HG02642 (cell line): ENCODE measurements around the gene MYL4.
"Not testable (repeated sequence)": the region's sequence is repeated elsewhere in the genome, so short reads cannot be mapped to it uniquely, and the experiment has no call there.

Experiments
- ATAC-seq: cut with Tn5 transposase; IDR thresholded peaks from one replicate; pipeline ENCODE4 v1.9.1; 2021; ENCODE audit warnings: mild to moderate bottlenecking; ENCODE audit not compliant: unreplicated experiment, poor library complexity

MYL4 gene

GRCh38 chr17:47192554-47192953 is 16.6 kb upstream of the MYL4 start:
- no peak for ATAC-seq

DNA sequence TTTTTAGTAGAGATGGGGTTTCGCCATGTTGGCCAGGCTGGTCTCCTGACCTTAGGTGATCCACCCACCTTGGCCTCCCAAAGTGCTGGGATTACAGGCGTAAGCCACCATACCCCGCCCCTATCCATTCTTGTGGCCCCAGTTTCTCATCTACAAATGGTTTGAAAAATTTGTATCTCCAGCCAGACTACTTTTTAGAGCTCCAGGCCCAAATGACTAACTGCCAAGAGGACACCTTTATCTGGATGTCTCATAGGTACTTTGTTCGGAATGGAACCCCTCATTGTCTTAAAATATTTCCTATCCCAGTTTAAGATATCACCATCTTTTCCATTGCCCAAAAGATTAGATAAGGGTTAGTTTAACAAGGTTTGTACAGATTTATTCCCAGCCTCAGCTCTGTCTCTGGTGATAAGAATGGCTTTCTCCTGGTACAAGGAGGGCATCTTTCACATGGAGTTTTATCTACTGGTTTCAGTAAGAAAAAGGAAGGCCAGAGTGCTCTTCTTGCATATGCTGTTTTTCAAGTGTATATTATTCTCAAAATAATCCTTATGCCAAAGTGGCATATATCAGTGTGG is 15.1 kb upstream of the MYL4 start:
- ATAC-seq = no peak

DNA sequence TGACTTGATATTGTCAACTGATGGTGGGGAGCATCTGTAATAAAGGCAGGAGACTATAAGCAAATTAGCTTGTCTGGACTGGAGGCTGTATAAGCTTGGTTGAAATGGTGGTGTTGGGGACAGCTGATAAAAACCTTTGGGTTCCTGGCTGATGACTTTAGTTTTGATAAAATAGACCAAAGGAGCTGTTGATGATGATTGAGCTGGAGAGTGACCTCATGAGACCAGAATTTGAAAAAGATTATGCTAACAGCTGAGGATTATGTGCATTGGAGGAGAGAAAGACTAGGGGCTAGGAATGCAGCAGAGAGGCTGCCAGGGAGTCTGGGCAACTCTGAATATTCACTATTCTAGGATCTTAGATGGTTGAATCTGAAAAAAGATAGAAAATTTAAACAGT is 11.3 kb upstream of the MYL4 start:
- no peak for ATAC-seq

- ATAC-seq = no peak
Observed at GRCh38 chr17:47199627-47200324, 9.4 kb upstream of the MYL4 start.

GRCh38 chr17:47200325-47200664 is 8.9 kb upstream of the MYL4 start:
- ATAC-seq = no peak

- ATAC-seq = no peak
Observed at GRCh38 chr17:47201166-47201565, 8.0 kb upstream of the MYL4 start.

DNA sequence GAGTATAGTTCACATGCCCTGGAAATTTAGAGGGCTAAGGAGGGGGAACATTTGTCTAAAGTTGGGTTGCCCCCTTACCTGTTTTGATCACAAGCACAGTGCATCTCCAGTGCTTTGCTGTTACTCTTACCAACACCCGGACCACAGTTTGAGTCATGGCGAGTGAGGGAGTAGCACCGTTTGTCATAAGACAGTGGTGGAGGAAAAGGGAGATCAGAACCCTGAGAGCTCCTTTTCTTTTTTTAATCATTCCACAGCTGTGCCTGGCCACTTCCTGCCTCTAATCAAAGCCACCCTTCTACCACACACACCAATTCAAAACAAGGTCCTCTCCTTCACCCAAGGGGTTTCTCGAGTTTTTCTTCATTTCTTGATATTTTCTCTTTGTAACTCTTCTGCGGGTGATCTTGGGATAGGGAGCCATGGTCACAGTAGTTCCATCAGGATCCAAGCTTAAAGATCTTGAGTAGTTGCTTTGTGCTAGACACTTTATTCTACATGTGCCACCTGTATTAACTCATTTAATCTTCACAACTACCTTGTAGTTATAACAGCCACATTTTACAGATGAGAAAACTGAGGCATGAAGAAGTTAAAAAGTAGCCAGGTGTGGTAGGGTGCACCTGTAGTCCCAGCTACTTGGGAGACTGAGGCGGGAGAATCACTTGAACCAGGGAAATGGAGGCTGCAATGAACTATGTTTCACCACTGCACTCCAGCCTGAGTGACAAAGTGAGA is 5.0 kb upstream of the MYL4 start:
- ATAC-seq = no peak

DNA sequence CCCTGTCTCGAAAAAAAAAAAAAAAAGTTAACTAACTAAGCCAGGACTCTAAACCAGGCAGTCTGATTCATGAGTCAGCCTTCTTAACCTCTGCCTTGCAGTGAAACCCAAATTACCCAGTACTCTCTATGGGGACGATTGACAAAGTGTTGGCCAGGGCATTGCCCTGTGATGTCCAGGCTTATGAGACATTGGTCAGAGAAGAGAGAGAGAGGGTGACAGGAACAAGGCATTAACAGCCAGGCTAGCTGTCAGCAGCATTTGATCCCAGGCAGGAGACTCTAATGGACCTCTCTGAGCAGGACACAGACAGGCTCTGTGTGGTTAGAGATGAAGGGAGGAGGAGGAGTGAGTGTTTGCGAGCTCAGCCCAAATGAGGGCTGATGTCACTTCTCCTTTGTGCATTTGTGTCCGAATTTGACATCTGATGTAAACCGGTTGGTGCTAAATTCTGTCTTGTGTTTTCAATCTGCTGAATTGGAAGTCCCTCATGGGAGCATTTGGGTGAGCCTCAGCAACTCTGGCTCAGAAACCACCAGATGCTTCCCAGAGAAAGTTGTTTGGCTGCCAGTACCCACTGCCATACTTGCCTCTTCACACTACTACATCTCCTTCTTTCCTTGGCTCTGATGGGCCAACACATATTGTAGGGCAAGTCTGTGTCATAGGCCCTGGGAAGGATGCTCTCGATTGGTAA is 4.3 kb upstream of the MYL4 start:
- ATAC-seq = peak; percentile 51

DNA sequence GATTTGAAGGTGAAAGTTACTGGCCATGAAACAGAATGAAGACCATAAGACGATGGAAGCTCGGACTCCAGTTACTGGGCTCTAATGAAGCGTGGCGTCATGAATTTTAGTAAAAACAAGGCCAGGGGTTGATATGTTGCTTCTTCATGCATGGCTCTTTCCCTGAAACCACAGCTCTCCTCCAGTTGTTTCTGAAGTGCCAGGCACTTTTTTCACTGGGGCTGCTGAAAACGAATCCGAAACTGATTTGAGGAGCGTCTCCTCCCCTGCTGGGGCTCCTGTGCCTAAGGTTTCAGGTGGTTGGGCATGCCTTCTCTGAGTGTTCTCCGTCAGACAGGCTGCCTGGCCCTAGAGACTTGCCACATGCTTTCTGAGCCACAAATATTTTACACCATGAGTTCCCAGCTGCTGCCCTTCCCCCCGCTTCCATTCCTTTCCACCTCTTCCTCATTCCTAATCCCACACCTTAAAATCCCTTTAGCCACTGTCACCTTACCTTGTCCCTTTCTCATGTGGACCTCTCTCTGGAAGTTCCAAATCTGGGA is 3.7 kb upstream of the MYL4 start:
- ATAC-seq = peak; percentile 52

DNA sequence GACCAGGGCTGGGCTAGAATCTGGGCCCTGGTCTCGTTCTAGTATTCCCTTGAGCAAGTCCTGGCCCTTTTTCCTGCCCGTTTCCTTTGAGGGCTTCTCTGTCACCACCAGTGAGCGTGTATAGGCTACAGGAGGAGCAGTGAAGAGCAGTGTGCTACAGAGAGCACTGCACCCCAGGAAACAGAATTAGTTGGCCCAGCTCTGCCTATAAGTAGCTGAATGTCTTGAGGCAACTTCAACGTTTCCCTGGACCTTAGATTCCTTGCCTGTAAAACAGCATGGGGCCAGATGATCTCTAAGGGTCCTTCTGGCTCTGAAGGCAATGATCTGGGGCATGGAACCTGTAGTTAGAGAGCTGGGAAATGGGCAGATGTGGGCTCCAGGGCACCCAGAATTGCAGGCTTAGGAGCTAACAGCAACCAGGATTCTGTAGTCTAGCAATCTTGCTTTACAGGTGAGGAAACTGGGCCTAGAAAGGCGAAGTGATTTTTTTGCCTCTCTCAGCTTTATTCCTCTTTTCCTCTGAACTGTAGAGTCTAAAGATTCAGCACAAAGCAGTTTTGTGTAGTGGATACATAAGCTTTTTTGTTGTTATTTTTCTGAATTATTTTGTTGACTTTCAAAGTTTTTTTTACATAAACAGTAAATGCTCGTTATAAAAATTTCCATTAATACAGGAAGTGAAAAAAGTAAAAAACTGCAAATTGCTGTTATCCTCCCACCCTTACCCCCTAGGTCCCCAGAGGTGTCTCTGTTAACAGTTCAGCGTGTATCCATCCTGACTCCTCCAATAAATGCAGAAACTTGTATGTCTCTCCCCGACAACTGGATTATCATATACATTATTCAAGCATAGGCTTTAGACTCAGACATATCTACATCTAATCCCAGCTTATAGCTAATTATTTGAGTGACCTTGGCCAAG is 1.7 kb upstream of the MYL4 start:
- no peak for ATAC-seq

GRCh38 chr17:47209499-47209898 is 351 bp downstream of the MYL4 start:
- ATAC-seq = no peak

- no peak for ATAC-seq
Observed at GRCh38 chr17:47210105-47210504, 957 bp downstream of the MYL4 start.

- ATAC-seq = no peak
Observed at GRCh38 chr17:47210779-47211178, 1.6 kb downstream of the MYL4 start.

DNA sequence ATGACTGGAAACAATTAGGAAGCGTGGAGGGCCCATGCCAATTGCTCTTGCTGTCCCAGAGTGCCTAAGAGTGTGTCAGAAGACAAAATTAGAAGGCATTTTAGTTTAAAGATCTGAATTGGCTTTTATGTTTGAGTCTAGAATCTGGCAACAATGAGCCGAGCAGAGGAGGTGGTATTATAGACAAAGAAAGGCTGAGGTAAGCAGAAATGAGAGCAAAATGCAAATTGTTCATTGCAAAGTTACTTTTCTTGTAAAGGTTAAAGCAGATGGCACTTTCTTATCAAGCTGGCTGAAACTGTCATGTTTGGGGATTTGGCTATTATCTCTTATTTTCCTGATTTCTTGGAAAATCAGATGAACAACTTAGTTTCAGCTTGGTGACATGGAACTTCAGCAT is 3.3 kb downstream of the MYL4 start:
- ATAC-seq = no peak

DNA sequence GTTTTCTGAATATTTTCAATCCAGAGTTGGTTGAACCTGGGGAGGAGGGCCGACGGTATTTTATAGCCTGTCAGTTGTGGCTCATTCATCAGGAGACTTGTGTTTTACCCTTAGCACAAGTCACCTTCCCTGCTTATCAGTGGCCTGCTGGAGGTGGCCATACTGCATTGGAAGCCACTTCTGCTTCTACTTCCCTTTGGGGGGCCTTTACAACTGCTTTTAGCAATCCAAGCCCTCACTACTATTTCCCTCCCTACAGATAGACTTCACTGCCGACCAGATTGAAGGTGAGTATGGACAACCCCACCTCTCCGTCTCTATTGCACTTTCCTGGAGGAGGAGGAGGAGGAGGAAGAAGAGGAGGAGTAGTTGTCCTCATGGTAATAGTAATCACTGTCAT is 4.4 kb downstream of the MYL4 start:
- ATAC-seq = no peak

DNA sequence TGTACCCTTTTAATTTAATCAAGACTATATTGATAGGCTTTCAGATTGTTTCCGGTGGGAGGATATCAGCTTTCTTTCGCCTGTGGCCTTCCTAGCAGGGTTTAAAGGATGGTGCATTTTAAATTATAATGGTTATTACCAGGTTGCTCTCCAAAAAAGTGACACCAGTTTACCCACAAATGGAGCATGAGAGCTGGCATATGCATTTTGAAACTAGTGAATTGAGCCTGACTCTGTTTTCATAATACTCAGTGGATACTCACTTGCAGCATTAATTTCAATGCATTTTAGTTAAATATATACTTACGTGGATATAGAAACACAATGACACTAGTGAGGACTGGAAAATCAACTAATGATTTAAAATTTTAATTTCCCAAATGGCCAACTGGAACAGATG is 5.8 kb downstream of the MYL4 start:
- ATAC-seq = no peak

GRCh38 chr17:47216821-47217220 is 7.7 kb downstream of the MYL4 start:
- not testable (repeated sequence) for ATAC-seq

DNA sequence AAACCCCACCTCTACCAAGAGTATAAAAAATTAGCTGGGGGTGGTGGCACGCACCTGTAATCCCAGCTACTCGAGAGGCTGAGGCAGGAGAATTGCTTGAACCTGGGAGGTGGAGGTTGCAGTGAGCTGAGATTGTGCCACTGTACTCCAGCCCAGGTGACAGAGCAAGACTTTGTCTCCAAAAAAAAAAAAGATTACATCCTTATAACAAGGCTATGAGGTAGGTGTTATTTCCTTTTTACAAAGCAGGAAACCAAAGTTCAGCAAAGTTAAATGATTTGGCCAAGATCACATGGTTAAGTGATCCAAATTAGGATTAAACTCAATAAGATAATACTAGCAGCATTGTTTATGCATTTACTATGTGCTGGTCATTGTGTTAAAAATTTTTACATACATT is 8.1 kb downstream of the MYL4 start:
- ATAC-seq = not testable (repeated sequence)

GRCh38 chr17:47218896-47219430 is 9.8 kb downstream of the MYL4 start:
- ATAC-seq = no peak
